GM19397 (cell line): ENCODE measurements around the gene HDLBP.

Experiments used
- ATAC-seq: cut with Tn5 transposase; IDR thresholded peaks from one replicate; pipeline ENCODE4 v1.9.1; 2021; ENCODE audit warnings: mild to moderate bottlenecking, moderate library complexity; ENCODE audit not compliant: unreplicated experiment

Gene HDLBP

DNA sequence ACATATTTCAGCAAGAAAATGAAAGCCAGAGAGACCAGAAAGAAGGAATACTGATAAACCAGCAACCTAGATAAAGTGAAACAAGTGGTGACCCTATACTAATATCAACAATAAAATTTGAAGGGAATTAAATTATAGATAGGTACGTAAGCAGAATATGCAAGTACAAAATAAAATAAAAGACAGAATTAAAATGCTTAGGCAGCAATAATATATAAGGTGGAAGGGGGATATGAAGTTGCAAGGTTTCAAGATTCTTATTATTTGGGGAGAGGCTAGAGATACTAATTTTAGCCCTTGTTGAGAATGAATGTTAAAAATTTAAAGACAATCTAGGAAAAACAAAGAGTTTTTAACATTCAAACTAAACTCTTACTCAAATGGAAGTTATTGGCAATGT lies 39.6 kb downstream of the HDLBP start:
- no peak for ATAC-seq

- ATAC-seq: no peak
Observed at GRCh38 chr2:241275504-241275903, 40.0 kb downstream of the HDLBP start.

DNA sequence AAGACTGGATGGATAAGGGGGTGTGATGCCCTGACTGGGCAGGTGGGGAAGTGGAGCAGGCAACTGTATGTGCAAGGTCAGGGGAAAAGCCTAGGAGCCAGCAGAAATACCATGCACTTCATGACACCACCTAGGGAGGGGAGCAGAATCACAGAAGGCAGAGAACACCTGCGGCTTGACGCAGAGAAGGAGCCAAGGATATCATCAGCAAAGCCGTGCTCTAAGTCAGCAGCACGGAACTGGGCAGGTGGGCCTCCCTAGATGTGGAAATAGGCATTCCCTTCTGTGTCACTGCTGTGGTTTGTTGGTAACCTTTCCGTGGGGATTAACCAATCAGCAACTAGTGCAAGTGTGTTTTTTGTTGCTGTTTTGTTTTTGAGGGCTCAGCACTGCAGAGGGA lies 41.3 kb downstream of the HDLBP start:
- ATAC-seq: no peak

- ATAC-seq: no peak
Observed at GRCh38 chr2:241273210-241274020, 42.1 kb downstream of the HDLBP start.

- peak; percentile 50 for ATAC-seq
Observed at GRCh38 chr2:241272303-241273209, 42.9 kb downstream of the HDLBP start.

DNA sequence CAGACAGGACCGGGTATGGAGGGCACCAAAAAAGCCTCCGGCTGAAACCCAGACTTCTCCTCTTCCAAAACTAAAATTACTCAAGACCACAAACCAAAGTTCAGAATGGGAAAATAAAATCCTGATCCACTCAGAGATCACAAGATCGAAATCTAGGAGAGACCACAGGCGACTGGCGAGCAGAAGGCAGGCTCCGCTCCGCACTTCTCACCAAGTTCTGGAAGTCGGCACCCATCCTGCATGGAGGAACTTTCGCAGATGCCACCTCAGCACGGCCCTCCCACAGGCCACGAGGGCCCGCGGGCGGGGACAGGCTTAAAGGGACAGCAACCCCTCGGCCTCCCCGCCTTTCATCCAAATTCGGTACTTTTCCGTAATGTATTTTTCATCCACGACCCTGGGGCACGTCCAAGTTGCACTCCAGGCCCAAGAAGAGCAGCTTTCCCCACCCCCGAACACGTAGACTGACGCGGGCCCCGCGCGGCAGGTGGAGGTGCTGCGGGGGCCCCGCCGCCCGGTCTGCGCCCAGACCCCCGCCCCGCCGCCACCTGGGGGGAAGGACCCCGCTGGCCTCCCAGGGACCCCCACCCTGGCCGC lies 43.7 kb downstream of the HDLBP start:
- peak; percentile 48 for ATAC-seq

DNA sequence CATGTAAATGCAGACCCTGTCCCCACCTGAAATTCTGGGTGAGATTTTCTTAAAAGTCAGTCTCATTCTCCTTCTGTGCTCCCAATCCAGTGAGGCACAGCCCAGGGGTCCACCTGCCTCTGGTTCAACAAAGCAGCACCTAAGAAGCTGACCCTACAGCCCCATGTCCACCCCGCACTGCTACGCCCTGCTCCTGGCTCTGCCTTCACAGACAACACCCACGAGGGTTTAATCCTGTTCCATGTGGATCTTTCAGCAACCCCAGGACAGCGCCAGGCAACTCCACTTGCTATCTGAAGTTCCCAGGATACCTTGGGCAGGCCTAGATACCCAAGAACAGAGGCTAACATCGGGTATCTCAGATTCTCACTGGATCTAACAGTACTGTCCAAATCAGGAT lies 44.9 kb downstream of the HDLBP start:
- ATAC-seq: no peak

- no peak for ATAC-seq
Observed at GRCh38 chr2:241269707-241270520, 45.6 kb downstream of the HDLBP start.

GRCh38 chr2:241268716-241269445 lies 46.6 kb downstream of the HDLBP start:
- ATAC-seq: no peak

GRCh38 chr2:241268306-241268705 lies 47.2 kb downstream of the HDLBP start:
- ATAC-seq: no peak

GRCh38 chr2:241267249-241268067 lies 48.0 kb downstream of the HDLBP start:
- ATAC-seq: no peak

GRCh38 chr2:241265506-241265905 lies 50.0 kb downstream of the HDLBP start:
- ATAC-seq: no peak

- no peak for ATAC-seq
Observed at GRCh38 chr2:241263061-241263460, 52.4 kb downstream of the HDLBP start.

DNA sequence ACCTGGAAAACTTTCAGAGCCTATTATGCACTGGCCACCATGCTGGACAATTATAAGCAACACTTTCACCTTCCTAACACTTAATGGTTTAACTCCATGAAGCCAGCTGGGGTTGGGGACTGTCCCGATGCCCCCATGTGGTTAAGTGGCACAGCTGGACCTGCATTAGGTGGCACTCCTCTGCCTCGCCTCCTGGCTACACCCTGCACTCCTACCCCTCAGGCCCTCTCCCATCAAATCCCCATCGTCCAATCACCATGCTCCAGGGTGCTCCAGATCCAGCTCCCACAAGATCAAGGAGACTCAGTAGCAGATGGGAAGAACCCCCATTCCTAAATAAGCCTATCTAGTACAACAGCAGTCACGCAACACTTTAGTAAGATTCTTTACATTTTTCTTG lies 53.8 kb downstream of the HDLBP start:
- ATAC-seq: no peak

- no peak for ATAC-seq
Observed at GRCh38 chr2:241260911-241261310, 54.6 kb downstream of the HDLBP start.

DNA sequence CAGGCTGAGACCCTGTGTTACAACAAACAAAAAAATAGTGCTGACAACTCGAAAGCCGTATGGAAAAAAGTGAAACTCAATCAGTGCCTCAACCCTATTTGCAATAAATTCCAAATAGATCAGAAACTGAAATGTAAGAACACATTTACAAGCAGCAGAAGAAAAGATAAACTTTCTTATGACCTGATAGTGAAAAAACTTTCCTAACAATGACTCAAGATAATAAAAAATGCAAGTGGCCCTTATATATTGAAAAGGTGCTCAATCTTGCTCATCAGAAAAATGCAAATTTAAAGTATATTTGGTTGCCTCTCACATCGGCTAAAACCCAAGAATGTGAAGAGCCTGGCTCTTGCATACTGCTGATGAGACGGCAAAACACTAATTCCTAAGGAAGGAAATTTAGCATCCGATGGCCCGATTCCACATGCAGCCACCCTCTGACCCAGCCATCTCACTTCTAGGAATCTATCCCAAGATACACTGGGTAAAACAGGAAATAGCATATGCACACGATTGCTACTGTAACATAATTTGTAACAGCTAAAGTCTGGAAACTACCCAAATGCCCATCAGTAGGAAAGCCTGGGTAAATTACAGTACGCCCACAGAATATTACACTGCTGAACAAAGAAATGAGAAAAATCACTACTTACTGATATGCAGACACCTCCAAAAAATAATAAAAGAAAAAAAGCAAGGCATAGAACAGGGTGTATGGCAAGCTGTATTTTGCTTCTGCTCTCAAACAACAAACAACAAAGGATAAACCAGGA lies 56.8 kb downstream of the HDLBP start:
- ATAC-seq: no peak

DNA sequence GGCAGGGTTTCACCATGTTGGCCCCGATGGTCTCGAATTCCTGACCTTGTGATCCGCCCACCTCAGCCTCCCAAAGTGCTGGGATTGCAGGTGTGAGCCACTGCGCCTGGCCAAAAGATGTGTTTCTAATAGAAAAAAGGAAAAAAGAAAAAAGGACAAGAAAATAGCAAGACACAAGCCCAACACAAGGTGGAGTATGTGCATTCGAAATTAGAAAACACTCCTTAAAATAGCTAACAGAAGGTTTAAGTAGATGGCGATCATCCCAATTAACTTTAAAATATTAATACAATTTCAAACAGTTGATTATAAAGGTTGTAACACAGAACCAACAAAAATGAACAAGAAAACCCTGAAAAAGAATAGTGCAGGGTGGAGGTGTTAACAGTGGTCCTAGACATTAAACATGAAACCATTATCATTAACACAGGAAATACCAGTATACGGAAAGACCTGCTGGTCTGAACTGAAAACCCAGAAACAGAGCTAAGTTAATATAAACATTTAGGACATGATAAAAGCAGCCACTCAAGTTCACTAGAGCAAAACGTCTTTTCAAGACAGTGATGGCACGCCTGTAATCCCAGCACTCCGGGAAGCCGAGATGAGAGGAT lies 57.9 kb downstream of the HDLBP start:
- ATAC-seq: no peak

- ATAC-seq: no peak
Observed at GRCh38 chr2:241256168-241256545, 59.3 kb downstream of the HDLBP start.
